ENCODE results near the gene ABHD14A.

DNA sequence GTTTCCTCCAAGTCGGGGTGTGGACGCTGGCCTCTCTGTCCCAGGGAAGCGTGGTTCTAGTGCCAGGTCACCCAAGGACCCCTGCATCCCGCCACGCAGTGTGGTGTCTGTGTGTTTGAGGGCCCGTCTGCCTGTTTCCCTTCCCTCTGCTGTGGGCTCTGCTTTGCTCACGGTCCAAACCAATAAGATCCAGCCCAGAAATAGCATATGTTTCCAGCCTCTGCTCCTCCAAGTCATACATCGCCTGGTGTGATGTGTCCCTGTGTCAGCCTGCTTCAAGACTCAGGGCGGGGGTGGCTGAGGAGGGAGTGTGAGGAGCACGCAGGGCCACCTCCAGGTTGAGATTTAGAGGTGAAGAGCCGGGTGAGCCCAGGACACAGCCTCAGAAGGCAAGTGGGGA is 42.7 kb downstream of the ABHD14A start:
- TF ChIP-seq RAD21 (IDR thresholded peaks at IDR 0.05; ENCODE audit: low read depth) = no peak
- TF ChIP-seq CEBPB (IDR thresholded peaks at IDR 0.05) = no peak
- no peak for TF ChIP-seq YY1 (IDR thresholded peaks at IDR 0.05; ENCODE audit: low read depth)
- TF ChIP-seq REST (IDR thresholded peaks at IDR 0.05; ENCODE audit: low read depth) = no peak
